HCT116 (cell line): ENCODE results near the gene RUNX2. TPM values are rescaled to one million over a fixed set of nuclear protein-coding genes. Genes with fewer than 3 reads are reported as not detected.

Experiments used
- ATAC-seq: fragments of 200-7000 bp; cut with Tn5 transposase; 2 replicates; pipeline ENCODE4 v1.9.1; 2020; ENCODE audit warnings: mild to moderate bottlenecking, moderate library complexity
- BruUV-seq: library from RNA; stranded (reverse); fragments of 400-500 nt; replicated peaks from 2 replicates; lab custom pipeline; 2021; lab: Mats Ljungman, UMichigan
- CTCF ChIA-PET: fragments of 300-600 bp; sonication (Branson Sonifier 250); formaldehyde crosslinking; loops from one replicate; lab custom pipeline; 2021; ENCODE audit warnings: antibody characterized with exemption; lab: Charles Lee
- POLR2A ChIA-PET: fragments of 300-600, 350-600 bp; sonication (Branson Sonifier 250); formaldehyde crosslinking; loops from one replicate; lab custom pipeline; 2021; ENCODE audit warnings: antibody characterized with exemption; lab: Charles Lee
- RAD21 ChIA-PET, 2 experiments: fragments of 300-600 bp; sonication (Branson Sonifier 250); formaldehyde crosslinking; loops; one replicate each; lab custom pipeline; 2023; ENCODE audit warnings: low total read pairs in 2 of 2; ENCODE audit not compliant: uncharacterized antibody in 2 of 2, unreplicated experiment in 2 of 2, low non-redundant PET in 1 of 2; lab: Charles Lee
- DNase-seq: peaks from one replicate; pipeline ENCODE4 v3.0.0-alpha.2; 2010; ENCODE audit warnings: low read depth, low spot score
- H2AFZ ChIP-seq: fragments of 200-600 bp; shearing (Covaris generic), sonication (generic); 2 replicates; pipeline ENCODE4 v1.6.1; 2017; ENCODE audit warnings: low read depth, mixed run types, mixed read lengths, antibody characterized with exemption, low read length; ENCODE audit not compliant: poor library complexity, severe bottlenecking
- H3K27ac ChIP-seq: 2 replicates; pipeline ENCODE4 v1.5.1; 2012; ENCODE audit warnings: low read depth, low read length
- H3K27me3 ChIP-seq: fragments of 200-600 bp; sonication (generic); 2 replicates; pipeline ENCODE4 v1.6.1; 2016; ENCODE audit warnings: mixed run types, low read length, mixed read lengths; ENCODE audit not compliant: insufficient read depth
- H3K36me3 ChIP-seq, 2 experiments: fragments of 200-500 bp in 1 of 2; fragments of 200-600 bp in 1 of 2; sonication (Bioruptor generic) in 1 of 2; sonication (generic) in 1 of 2; 2 replicates each; pipeline versions ENCODE4 v1.5.1 to v1.6.1; 2014 to 2016; ENCODE audit warnings: low read length in 2 of 2, inconsistent platforms in 1 of 2, mixed read lengths in 1 of 2, mixed run types in 1 of 2; ENCODE audit not compliant: insufficient read depth in 2 of 2, control insufficient read depth in 1 of 2
- H3K4me1 ChIP-seq, 2 experiments: fragments of 200-600 bp in 1 of 2; sonication (generic) in 1 of 2; 2 replicates each; pipeline versions ENCODE4 v1.5.1 to v1.6.1; 2012 to 2017; ENCODE audit warnings: low read length in 2 of 2, inconsistent platforms in 1 of 2, mild to moderate bottlenecking in 1 of 2, mixed read lengths in 1 of 2, mixed run types in 1 of 2, moderate library complexity in 1 of 2; ENCODE audit not compliant: insufficient read depth in 2 of 2, control insufficient read depth in 1 of 2
- H3K4me2 ChIP-seq: fragments of 200-600 bp; sonication (generic); 2 replicates; pipeline ENCODE4 v1.6.1; 2017; ENCODE audit warnings: mixed run types, low read length, mixed read lengths
- H3K4me3 ChIP-seq, 2 experiments: fragments of 200-600 bp in 1 of 2; sonication (generic) in 1 of 2; replicated peaks in 1 of 2; 2 replicates each; pipeline ENCODE4 v1.5.1; 2011 to 2016; ENCODE audit warnings: low read length in 2 of 2, control low read depth in 1 of 2, low read depth in 1 of 2, mild to moderate bottlenecking in 1 of 2, mixed read lengths in 1 of 2, mixed run types in 1 of 2
- H3K79me2 ChIP-seq: fragments of 200-600 bp; sonication (generic); 2 replicates; pipeline ENCODE4 v1.6.1; 2017; ENCODE audit warnings: mild to moderate bottlenecking, mixed run types, low read length, moderate library complexity, mixed read lengths; ENCODE audit not compliant: insufficient read depth
- H3K9ac ChIP-seq: fragments of 200-600 bp; sonication (generic); 2 replicates; pipeline ENCODE4 v1.6.1; 2016; ENCODE audit warnings: low read length, mixed read lengths
- H3K9me2 ChIP-seq: fragments of 200-600 bp; sonication (generic), shearing (Covaris generic); 2 replicates; pipeline ENCODE4 v1.6.1; 2017; ENCODE audit warnings: mixed run types, mild to moderate bottlenecking, moderate library complexity; ENCODE audit not compliant: insufficient read depth
- H3K9me3 ChIP-seq, 2 experiments: fragments of 200-500 bp in 1 of 2; fragments of 200-600 bp in 1 of 2; sonication (Bioruptor generic) in 1 of 2; sonication (generic) in 1 of 2; 2 replicates each; pipeline ENCODE4 v1.6.1; 2014 to 2017; ENCODE audit warnings: low read length in 2 of 2, mixed read lengths in 2 of 2, inconsistent platforms in 1 of 2, low read depth in 1 of 2, mild to moderate bottlenecking in 1 of 2, mixed run types in 1 of 2, moderate library complexity in 1 of 2; ENCODE audit not compliant: control insufficient read depth in 1 of 2, insufficient read depth in 1 of 2
- H4K20me1 ChIP-seq: fragments of 200-600 bp; sonication (generic), shearing (Covaris generic); 2 replicates; pipeline ENCODE4 v1.6.1; 2017; ENCODE audit warnings: mixed run types, mild to moderate bottlenecking, moderate library complexity; ENCODE audit not compliant: insufficient read depth
- CBX3 ChIP-seq: IDR thresholded peaks from 2 replicates; pipeline ENCODE4 v1.6.1; 2012; ENCODE audit warnings: low read depth
- CEBPB ChIP-seq: IDR thresholded peaks from 2 replicates; pipeline ENCODE4 v1.6.1; 2012; ENCODE audit warnings: low read depth
- EGR1 ChIP-seq: IDR thresholded peaks from 2 replicates; pipeline ENCODE4 v1.6.1; 2012; ENCODE audit warnings: low read depth
- ELF1 ChIP-seq: IDR thresholded peaks from 2 replicates; pipeline ENCODE4 v1.6.1; 2012; ENCODE audit warnings: low read depth, borderline replicate concordance
- EZH2 ChIP-seq: fragments of 200-600 bp; sonication (generic); IDR thresholded peaks from 2 replicates; pipeline ENCODE4 v1.6.1; 2017; ENCODE audit warnings: antibody characterized with exemption, mixed run types
- EZH2phosphoT487 ChIP-seq: fragments of 200-600 bp; IDR thresholded peaks from 2 replicates; pipeline ENCODE4 v1.6.1; 2018; ENCODE audit warnings: antibody characterized with exemption, borderline replicate concordance
- FOSL1 ChIP-seq: IDR thresholded peaks from 2 replicates; pipeline ENCODE4 v1.6.1; 2012; ENCODE audit warnings: low read depth
- MAX ChIP-seq: IDR thresholded peaks from 2 replicates; pipeline ENCODE4 v1.6.1; 2012
- POLR2A ChIP-seq: IDR thresholded peaks from 2 replicates; pipeline ENCODE4 v1.7.0; 2011; ENCODE audit warnings: borderline replicate concordance; ENCODE audit not compliant: insufficient read depth, insufficient read length; ENCODE audit errors: extremely low read depth
- POLR2AphosphoS5 ChIP-seq: IDR thresholded peaks from 2 replicates; pipeline ENCODE4 v1.6.1; 2011; ENCODE audit warnings: mild to moderate bottlenecking, low read depth, low read length, moderate library complexity
- REST ChIP-seq: IDR thresholded peaks from 2 replicates; pipeline ENCODE4 v1.6.1; 2012; ENCODE audit warnings: low read depth
- SIN3A ChIP-seq: IDR thresholded peaks from 2 replicates; pipeline ENCODE4 v1.6.1; 2012; ENCODE audit warnings: low read depth
- SP1 ChIP-seq: IDR thresholded peaks from 2 replicates; pipeline ENCODE4 v1.6.1; 2012; ENCODE audit warnings: low read depth
- SRF ChIP-seq: IDR thresholded peaks from 2 replicates; pipeline ENCODE4 v1.6.1; 2012; ENCODE audit warnings: low read depth
- YY1 ChIP-seq: IDR thresholded peaks from 2 replicates; pipeline ENCODE4 v1.6.1; 2011; ENCODE audit warnings: low read length, low read depth, moderate library complexity, mild to moderate bottlenecking; ENCODE audit not compliant: insufficient replicate concordance; ENCODE audit errors: extremely low read depth
- ZBTB33 ChIP-seq: IDR thresholded peaks from 2 replicates; pipeline ENCODE4 v1.6.1; 2011; ENCODE audit warnings: mild to moderate bottlenecking, low read length, moderate library complexity; ENCODE audit not compliant: insufficient replicate concordance; ENCODE audit errors: extremely low read depth
- ZFX ChIP-seq: fragments of 450-650 bp; IDR thresholded peaks from 2 replicates; pipeline ENCODE4 v1.6.1; 2017
- intact Hi-C: fragments of 100-400 bp; cut with micrococcal nuclease; formaldehyde crosslinking; loops from 2 replicates; pipeline ENCODE4 v1.10.0; 2022
- total RNA-seq: library from RNA; stranded (reverse); gene quantifications from one replicate; pipeline ENCODE4 v1.2.1, GENCODE V29; 2021; ENCODE audit not compliant: unreplicated experiment

Gene RUNX2
- total RNA-seq, 1 experiment from 2014 or later = 1.1 TPM

- CTCF ChIA-PET = no interaction called here
- Histone ChIP-seq H3K27me3 (no peaks in the 10 kb centered on the region), H3K4me2 (no peak overlapping the region), H3K79me2 (no peaks in the 10 kb centered on the region), H2AFZ (no peak overlapping the region), H3K9ac (no peak overlapping the region), H3K9me2 (no peaks in the 10 kb centered on the region), H3K36me3 (no peaks in the 10 kb centered on the region), H3K27ac (no peak overlapping the region), H3K4me1 (peaks cover 0 to 4% of the 10 kb centered on the region in 2 experiments; a peak in 2 of 4 replicates), H3K9me3 (no peaks in the 10 kb centered on the region), H4K20me1 (no peaks in the 10 kb centered on the region), H3K4me3 (no peak overlapping the region)
- no peak for TF ChIP-seq YY1
- no peak for TF ChIP-seq CBX3
- no peak for TF ChIP-seq SRF
- no peak for TF ChIP-seq POLR2A
- no peak for TF ChIP-seq REST
- TF ChIP-seq POLR2AphosphoS5 = no peak
- no peak for TF ChIP-seq ZBTB33
- no peak for TF ChIP-seq CEBPB
- TF ChIP-seq EGR1 = no peak
- TF ChIP-seq ELF1 = no peak
- no peak for TF ChIP-seq MAX
- no peak for TF ChIP-seq EZH2phosphoT487
- no peak for TF ChIP-seq SP1
- TF ChIP-seq ZFX = no peak
- TF ChIP-seq FOSL1 = no peak
- no peak for TF ChIP-seq EZH2
- TF ChIP-seq SIN3A = no peak
- ATAC-seq (no peak), DNase-seq (no peak)
- BruUV-seq = no TSS peak
- RAD21 ChIA-PET = interaction anchor here in 1 of 2 experiments (1.0 kb wide), 1 partner anchor 697 kb away, joined by 3 read pairs; no protein-coding TSS in a partner anchor
- POLR2A ChIA-PET = no interaction called here
- intact Hi-C loops = no loop called here
These were observed 1.3 kb upstream of the RUNX2 start for GRCh38 chr6:45326698-45327417.
